Stomach (tissue), 9 donors: Measurements from ENCODE around the gene RACGAP1. TPM values are rescaled to one million over a fixed set of nuclear protein-coding genes. Genes with fewer than 3 reads are reported as not detected.

Experiments
- DNase-seq, 2 donors: peaks; one replicate each; pipeline versions ENCODE4 v3.0.0 to v3.0.0-alpha.2; 2013 to 2019
- H3K27ac ChIP-seq, 5 donors: fragments of 200-600 bp in 4 of 5; sonication (generic) in 4 of 5; one replicate each; pipeline ENCODE4 v1.5.1; 2013 to 2019; ENCODE audit warnings: mild to moderate bottlenecking in 1 of 5, moderate library complexity in 1 of 5
- H3K27me3 ChIP-seq, 3 donors: fragments of 200-600 bp; sonication (generic); one replicate each; pipeline ENCODE4 v1.5.1; 2017 to 2019; ENCODE audit warnings: mixed run types in 1 of 3
- H3K36me3 ChIP-seq, 4 donors: fragments of 200-600 bp; sonication (generic); 1 replicate in 3 of 4; 2 replicates in 1 of 4; pipeline ENCODE4 v1.5.1; 2016 to 2019
- H3K4me1 ChIP-seq, 4 donors: fragments of 200-600 bp; sonication (generic); one replicate each; pipeline ENCODE4 v1.5.1; 2016 to 2019
- H3K4me3 ChIP-seq, 4 donors: fragments of 200-600 bp; sonication (generic) in 3 of 4; one replicate each; pipeline ENCODE4 v1.5.1; 2016 to 2019; ENCODE audit warnings: mild to moderate bottlenecking in 1 of 4
- H3K9me3 ChIP-seq, 4 donors: fragments of 200-600 bp; sonication (generic); one replicate each; pipeline ENCODE4 v1.5.1; 2016 to 2019
- CTCF ChIP-seq, 7 experiments: fragments of 450-650 bp in 4 of 7; fragments of 200-600 bp in 3 of 7; sonication (generic) in 3 of 7; IDR thresholded peaks; one replicate each; pipeline ENCODE4 v1.5.1; 2016 to 2019; ENCODE audit warnings: antibody characterized with exemption in 7 of 7, control low read depth in 2 of 7, mild to moderate bottlenecking in 1 of 7
- EP300 ChIP-seq: sonication (generic); formaldehyde crosslinking; IDR thresholded peaks from one replicate; pipeline ENCODE4 v1.6.1; 2017; ENCODE audit warnings: antibody characterized with exemption
- POLR2A ChIP-seq, 4 donors: fragments of 450-650 bp; IDR thresholded peaks; one replicate each; pipeline ENCODE4 v1.6.1; 2016; ENCODE audit warnings: antibody characterized with exemption in 4 of 4, control low read depth in 2 of 4, mild to moderate bottlenecking in 1 of 4, moderate library complexity in 1 of 4
- POLR2AphosphoS5 ChIP-seq, 3 donors: sonication (generic); formaldehyde crosslinking; IDR thresholded peaks; one replicate each; pipeline ENCODE4 v1.6.1; 2016; ENCODE audit warnings: antibody characterized with exemption in 3 of 3
- WGBS, 5 donors: extraction: QIAGEN DNeasy Blood & Tissue Kit in 3 of 5; methylation state at CpG; one replicate each; pipeline versions ENCODE4 v1.1.5 to v1.1.7; 2013 to 2018; 5-methylcytosine and 5-hydroxymethylcytosine counted together
- intact Hi-C: fragments of 100-400 bp; cut with DNase I; formaldehyde crosslinking; loops from one replicate; pipeline ENCODE4 v1.15.1; 2023; ENCODE audit warnings: low total_unique reads
- polyA plus RNA-seq, 3 donors: library from polyadenylated mRNA; stranded (reverse); fragments of 200-250 nt; gene quantifications; one replicate each; pipeline ENCODE4 v1.2.3, GENCODE V29; 2013
- total RNA-seq, 5 donors: library from RNA; depleted of rRNA; stranded (reverse); fragments of >200 nt; gene quantifications; one replicate each; pipeline versions ENCODE4 v1.1.0 to v1.2.3, GENCODE V29; 2014 to 2016
- donor health status: healthy with polysubstance abuse.
- donor health status: Bipolar disorder and iron deficiency.
- donor health status: healthy.

RACGAP1 gene
- total and polyA plus RNA-seq, 8 donors = 7.9 to 36.7 (median 12.7) TPM

GRCh38 chr12:50051101-50051806 is 26.0 kb upstream of the RACGAP1 start:
- peaks cover 0 to 2% (median under 1%) of the 10 kb centered on the region in 3 donors for H3K27me3 ChIP-seq
- no peaks in the 10 kb centered on the region for H3K36me3 ChIP-seq
- H3K27ac ChIP-seq = peak overlapping the region in 4 of 5 donors; percentile 26 to 71 (median 66)
- 53 to 72% (median 56%) methylated on average over 12 to 14 of the region's 14 CpGs for WGBS, 5 donors
- H3K4me3 ChIP-seq = peak overlapping the region; percentile 31 to 43 (median 36)
- TF ChIP-seq POLR2A (IDR thresholded peaks at IDR 0.05) (no peak), POLR2AphosphoS5 (IDR thresholded peaks at IDR 0.05) (no peak), EP300 (no peak), CTCF (IDR thresholded peaks at IDR 0.05) (no peak)
- intact Hi-C loops = no loop called here
- no peaks in the 10 kb centered on the region for H3K9me3 ChIP-seq
- DNase-seq = no peak
- peaks cover 14 to 38% (median 32%) of the 10 kb centered on the region in 4 donors for H3K4me1 ChIP-seq

GRCh38 chr12:50050410-50051098 is 25.3 kb upstream of the RACGAP1 start:
- TF ChIP-seq POLR2AphosphoS5 (IDR thresholded peaks at IDR 0.05) (no peak), CTCF (IDR thresholded peaks at IDR 0.05) (no peak), POLR2A (IDR thresholded peaks at IDR 0.05) (no peak), EP300 (no peak)
- H3K36me3 ChIP-seq = no peaks in the 10 kb centered on the region
- H3K9me3 ChIP-seq = no peaks in the 10 kb centered on the region
- H3K27me3 ChIP-seq = no peaks in the 10 kb centered on the region
- peaks cover 13 to 31% (median 25%) of the 10 kb centered on the region in 4 donors for H3K4me1 ChIP-seq
- peak overlapping the region; percentile 26 to 71 (median 67) for H3K27ac ChIP-seq
- H3K4me3 ChIP-seq = peak overlapping the region; percentile 31 to 43 (median 36)
- intact Hi-C loops = no loop called here
- peak; percentile 69 to 90 for DNase-seq
- 2 to 12% (median 5%) methylated on average over 26 to 37 of the region's 37 CpGs for WGBS, 5 donors

GRCh38 chr12:50050119-50050385 is 24.8 kb upstream of the RACGAP1 start:
- no peak for DNase-seq
- H3K27ac ChIP-seq = peak overlapping the region in 4 of 5 donors; percentile 26 to 71 (median 66)
- H3K4me3 ChIP-seq = peak overlapping the region in 3 of 4 donors; percentile 31 to 43 (median 40)
- H3K27me3 ChIP-seq = no peaks in the 10 kb centered on the region
- WGBS, 5 donors = 29 to 59% (median 54%) methylated on average over 3 of the region's 3 CpGs
- peaks cover 13 to 29% (median 24%) of the 10 kb centered on the region in 4 donors for H3K4me1 ChIP-seq
- intact Hi-C loops = no loop called here
- H3K36me3 ChIP-seq = no peaks in the 10 kb centered on the region
- TF ChIP-seq EP300 (no peak), CTCF (IDR thresholded peaks at IDR 0.05) (no peak), POLR2AphosphoS5 (IDR thresholded peaks at IDR 0.05) (no peak), POLR2A (IDR thresholded peaks at IDR 0.05) (no peak)
- no peaks in the 10 kb centered on the region for H3K9me3 ChIP-seq

GRCh38 chr12:50049254-50050118 is 24.2 kb upstream of the RACGAP1 start:
- Histone ChIP-seq H3K4me1 (peaks cover 13 to 29% (median 24%) of the 10 kb centered on the region in 4 donors), H3K36me3 (no peaks in the 10 kb centered on the region), H3K4me3 (no peak overlapping the region), H3K27ac (peak overlapping the region in 1 of 5 donors; percentile 67), H3K9me3 (no peaks in the 10 kb centered on the region), H3K27me3 (no peaks in the 10 kb centered on the region)
- 57 to 73% (median 66%) methylated on average over 3 of the region's 3 CpGs for WGBS, 5 donors
- intact Hi-C loops = no loop called here
- no peak for TF ChIP-seq POLR2AphosphoS5 (IDR thresholded peaks at IDR 0.05)
- no peak for TF ChIP-seq CTCF (IDR thresholded peaks at IDR 0.05)
- no peak for TF ChIP-seq EP300
- no peak for DNase-seq
